Right lobe of liver (tissue), 4 donors: ENCODE results near the gene OBSCN.

Experiments used
- CTCF ChIP-seq, 4 donors: fragments of 200-600 bp in 3 of 4; fragments of 450-650 bp in 1 of 4; IDR thresholded peaks; one replicate each; pipeline versions ENCODE4 v1.5.1 to v1.8.0; 2016 to 2022; ENCODE audit warnings: antibody characterized with exemption in 4 of 4, mild to moderate bottlenecking in 2 of 4
- POLR2A ChIP-seq: fragments of 450-650 bp; IDR thresholded peaks from one replicate; pipeline ENCODE4 v1.6.1; 2017; ENCODE audit warnings: antibody characterized with exemption, mild to moderate bottlenecking
- donor health status: DM: no; HTN: no; CAD: no.
- donor health status: DM: no; HTN: no; CAD: no.
- donor health status: DM: no; HTN: yes; CAD: no.

GRCh38 chr1:228321435-228321834 lies 113.6 kb downstream of the OBSCN start:
- no peak for TF ChIP-seq CTCF (IDR thresholded peaks at IDR 0.05)
- no peak for TF ChIP-seq POLR2A
